B cell (primary cell): ENCODE data around the gene HIF3A. TPM values are rescaled to one million over a fixed set of nuclear protein-coding genes. Genes with fewer than 3 reads are reported as not detected.

Source experiments
- ATAC-seq: fragments of 200-7000 bp; cut with Tn5 transposase; one replicate; pipeline ENCODE4 v1.10.0; 2021; ENCODE audit warnings: low read depth, mild to moderate bottlenecking, moderate number of reproducible peaks, moderate library complexity
- CTCF ChIA-PET: fragments of 350-600 bp; sonication (Branson Sonifier 250); formaldehyde crosslinking; loops from one replicate; lab custom pipeline; 2021; ENCODE audit warnings: antibody characterized with exemption, inconsistent platforms; lab: Charles Lee
- POLR2A ChIA-PET: fragments of 350-600 bp; sonication (Branson Sonifier 250); formaldehyde crosslinking; loops from one replicate; lab custom pipeline; 2021; ENCODE audit warnings: antibody characterized with exemption; lab: Charles Lee
- DNase-seq: peaks from one replicate; pipeline ENCODE4 v3.0.0; 2013
- H2AFZ ChIP-seq: 2 replicates; pipeline ENCODE4 v1.6.1; 2012; ENCODE audit warnings: mild to moderate bottlenecking, low read depth, low read length; ENCODE audit not compliant: insufficient read depth, poor library complexity, severe bottlenecking
- H3K27ac ChIP-seq, 2 donors: 1 replicate in 1 of 2; 2 replicates in 1 of 2; pipeline ENCODE4 v1.5.1; 2012 to 2013; ENCODE audit warnings: low read length in 2 of 2, mild to moderate bottlenecking in 2 of 2, moderate library complexity in 1 of 2
- H3K27me3 ChIP-seq, 4 experiments: fragments of 200-600 bp in 1 of 4; sonication (generic) in 1 of 4; replicated peaks in 1 of 4; 1 replicate in 2 of 4; 2 replicates in 2 of 4; pipeline versions ENCODE4 v1.6.1 to v1.7.0; 2013 to 2016; ENCODE audit warnings: low read length in 3 of 4, mild to moderate bottlenecking in 2 of 4, mixed read lengths in 1 of 4, moderate library complexity in 1 of 4; ENCODE audit not compliant: insufficient read depth in 4 of 4, control insufficient read depth in 3 of 4; ENCODE audit errors: control extremely low read depth in 1 of 4
- H3K36me3 ChIP-seq, 2 experiments: replicated peaks in 1 of 2; 1 replicate in 1 of 2; 2 replicates in 1 of 2; pipeline versions ENCODE4 v1.6.1 to v1.7.1; 2013; ENCODE audit warnings: low read length in 1 of 2; ENCODE audit not compliant: insufficient read depth in 2 of 2, control insufficient read depth in 1 of 2; ENCODE audit errors: control extremely low read depth in 1 of 2, extremely low read depth in 1 of 2
- H3K4me1 ChIP-seq, 2 donors: fragments of 200-600 bp in 1 of 2; sonication (generic) in 1 of 2; 1 replicate in 1 of 2; 2 replicates in 1 of 2; pipeline versions ENCODE4 v1.5.1 to v1.6.1; 2013 to 2017; ENCODE audit warnings: low read length in 2 of 2; ENCODE audit not compliant: control insufficient read depth in 2 of 2, insufficient read depth in 2 of 2
- H3K4me2 ChIP-seq: replicated peaks from 2 replicates; pipeline ENCODE3; 2012; ENCODE audit warnings: mild to moderate bottlenecking, low read depth, low read length; ENCODE audit not compliant: poor library complexity, severe bottlenecking
- H3K4me3 ChIP-seq, 5 experiments: fragments of 200-600 bp in 1 of 5; sonication (generic) in 1 of 5; 1 replicate in 3 of 5; 2 replicates in 2 of 5; pipeline versions ENCODE4 v1.5.1 to v1.7.0; 2011 to 2016; ENCODE audit warnings: low read length in 4 of 5, mild to moderate bottlenecking in 4 of 5, low read depth in 2 of 5, control low read depth in 1 of 5, moderate library complexity in 1 of 5; ENCODE audit not compliant: insufficient read depth in 1 of 5; ENCODE audit errors: control extremely low read depth in 1 of 5, extremely low read depth in 1 of 5
- H3K79me2 ChIP-seq: fragments of 200-600 bp; sonication (generic); one replicate; pipeline ENCODE4 v1.6.0; 2016; ENCODE audit warnings: low read length; ENCODE audit not compliant: control insufficient read depth, insufficient read depth
- H3K9ac ChIP-seq: fragments of 200-600 bp; sonication (generic); 2 replicates; pipeline ENCODE4 v1.6.1; 2017; ENCODE audit warnings: mild to moderate bottlenecking, low read length, moderate library complexity
- H3K9me3 ChIP-seq, 3 donors: one replicate each; pipeline versions ENCODE4 v1.6.1 to v1.7.1; 2013; ENCODE audit warnings: low read length in 2 of 3; ENCODE audit not compliant: control insufficient read depth in 2 of 3, insufficient read depth in 1 of 3; ENCODE audit errors: control extremely low read depth in 1 of 3
- H4K20me1 ChIP-seq: 2 replicates; pipeline ENCODE4 v1.6.0; 2012; ENCODE audit warnings: mild to moderate bottlenecking, low read length; ENCODE audit not compliant: insufficient read depth, control insufficient read depth, poor library complexity, severe bottlenecking
- H3K27ac Mint-ChIP-seq: one replicate; pipeline ENCODE4 v1.8.0; 2021; ENCODE audit warnings: mixed read lengths
- H3K27me3 Mint-ChIP-seq: one replicate; pipeline ENCODE4 v1.8.0; 2021; ENCODE audit warnings: mixed read lengths
- H3K4me1 Mint-ChIP-seq: one replicate; pipeline ENCODE4 v1.8.0; 2021; ENCODE audit warnings: mixed read lengths
- H3K4me3 Mint-ChIP-seq: one replicate; pipeline ENCODE4 v1.8.0; 2021; ENCODE audit warnings: mixed read lengths
- H3K9me3 Mint-ChIP-seq: one replicate; pipeline ENCODE4 v1.8.0; 2022; ENCODE audit warnings: mixed read lengths; ENCODE audit not compliant: insufficient read depth
- EZH2 ChIP-seq: IDR thresholded peaks from 2 replicates; pipeline ENCODE4 v1.6.1; 2012; ENCODE audit warnings: borderline replicate concordance, low read depth, mild to moderate bottlenecking, moderate library complexity, low read length; ENCODE audit not compliant: insufficient read depth, poor library complexity, severe bottlenecking
- WGBS: methylation state at CpG from one replicate; pipeline ENCODE4 v1.1.5; 2013; ENCODE audit warnings: missing lambda C conversion rate; ENCODE audit not compliant: insufficient coverage; 5-methylcytosine and 5-hydroxymethylcytosine counted together
- intact Hi-C: fragments of 100-400 bp; cut with micrococcal nuclease; formaldehyde crosslinking; loops from one replicate; pipeline ENCODE4 v1.10.0; 2022
- polyA plus RNA-seq: library from polyadenylated mRNA; depleted of rRNA; stranded (reverse); fragments of >200 nt; gene quantifications from 2 replicates; pipeline ENCODE4 v1.2.3, GENCODE V29; 2012
- total RNA-seq, 2 donors: library from RNA; stranded (reverse); fragments of 120-200 nt in 1 of 2; gene quantifications; 1 replicate in 1 of 2; 2 replicates in 1 of 2; pipeline versions ENCODE4 v1.2.3 to v1.2.4, GENCODE V29; 2013 to 2022
- TF ChIP-seq, protein P1 (sequence below): fragments of 200-600 bp; IDR thresholded peaks from one replicate; pipeline ENCODE4 v1.8.0; 2022; ENCODE audit warnings: antibody characterized with exemption, mild to moderate bottlenecking

The HIF3A gene
- total and polyA plus RNA-seq, 2 donors (not counting 1 experiment from before 2014, with no cell fraction given), result not detected

DNA sequence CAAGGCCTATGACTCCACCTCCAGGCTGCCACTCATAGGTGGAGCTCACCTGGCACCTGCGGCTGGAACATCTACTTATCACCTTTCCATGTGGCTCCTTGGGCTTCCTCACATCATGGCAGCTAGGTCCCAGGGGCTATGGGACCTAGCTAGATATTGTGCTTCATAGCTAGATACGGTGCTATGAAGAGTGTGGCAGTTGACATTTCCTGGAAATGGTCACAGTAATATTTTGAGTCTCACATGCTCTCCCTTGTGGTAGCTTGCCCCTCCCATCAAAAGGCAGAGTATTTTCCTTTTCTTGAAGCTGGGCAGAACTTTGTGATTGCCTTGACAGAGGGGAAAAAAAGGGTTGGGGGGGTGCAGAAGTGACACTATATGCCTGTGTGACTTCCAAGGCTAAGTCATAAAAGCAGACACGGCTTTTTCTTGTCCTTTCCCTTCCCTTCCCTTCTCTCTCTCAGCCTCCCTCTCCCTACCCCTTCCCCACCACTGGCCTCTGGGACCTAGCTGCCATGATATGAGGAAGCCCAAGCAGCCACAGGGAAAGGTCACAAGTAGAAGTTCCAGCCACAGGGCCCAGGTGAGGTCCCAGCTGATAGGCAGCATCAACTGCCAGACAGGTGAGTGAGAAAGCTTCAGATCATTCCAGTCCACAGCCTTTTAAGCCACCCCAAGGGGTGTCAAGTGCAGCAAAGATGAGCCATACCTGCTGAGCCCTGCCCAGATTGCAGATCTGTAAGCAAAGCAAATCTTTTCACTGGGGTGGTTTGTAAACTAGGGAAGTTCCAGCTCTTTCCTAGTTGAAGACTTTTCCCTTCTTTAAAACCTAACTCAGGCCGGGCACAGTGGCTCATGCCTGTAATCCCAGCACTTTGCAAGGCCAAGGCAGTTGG is 6.9 kb upstream of the HIF3A start:
- Histone ChIP-seq H4K20me1 (no peaks in the 10 kb centered on the region), H3K9me3 (peaks cover 3 to 25% (median 5%) of the 10 kb centered on the region in 3 donors), H3K4me2 (no peak overlapping the region), H3K9ac (no peak overlapping the region), H3K27me3 (peaks cover 0 to 22% (median 0%) of the 10 kb centered on the region in 4 experiments), H3K27ac (no peak overlapping the region), H3K36me3 (no peaks in the 10 kb centered on the region), H3K79me2 (no peaks in the 10 kb centered on the region), H3K4me1 (no peaks in the 10 kb centered on the region), H2AFZ (no peak overlapping the region), H3K4me3 (no peak overlapping the region)
- Mint-ChIP-seq H3K4me1 (no peaks in the 10 kb centered on the region), H3K27ac (no peak overlapping the region), H3K4me3 (no peak overlapping the region), H3K27me3 (peaks cover 14% of the 10 kb centered on the region), H3K9me3 (peaks cover 2% of the 10 kb centered on the region)
- no peak for ATAC-seq
- intact Hi-C loops, result no loop called here
- CTCF ChIA-PET, result no interaction called here
- no peak for DNase-seq
- no peak for TF ChIP-seq EZH2
- TF ChIP-seq, protein P1, sequence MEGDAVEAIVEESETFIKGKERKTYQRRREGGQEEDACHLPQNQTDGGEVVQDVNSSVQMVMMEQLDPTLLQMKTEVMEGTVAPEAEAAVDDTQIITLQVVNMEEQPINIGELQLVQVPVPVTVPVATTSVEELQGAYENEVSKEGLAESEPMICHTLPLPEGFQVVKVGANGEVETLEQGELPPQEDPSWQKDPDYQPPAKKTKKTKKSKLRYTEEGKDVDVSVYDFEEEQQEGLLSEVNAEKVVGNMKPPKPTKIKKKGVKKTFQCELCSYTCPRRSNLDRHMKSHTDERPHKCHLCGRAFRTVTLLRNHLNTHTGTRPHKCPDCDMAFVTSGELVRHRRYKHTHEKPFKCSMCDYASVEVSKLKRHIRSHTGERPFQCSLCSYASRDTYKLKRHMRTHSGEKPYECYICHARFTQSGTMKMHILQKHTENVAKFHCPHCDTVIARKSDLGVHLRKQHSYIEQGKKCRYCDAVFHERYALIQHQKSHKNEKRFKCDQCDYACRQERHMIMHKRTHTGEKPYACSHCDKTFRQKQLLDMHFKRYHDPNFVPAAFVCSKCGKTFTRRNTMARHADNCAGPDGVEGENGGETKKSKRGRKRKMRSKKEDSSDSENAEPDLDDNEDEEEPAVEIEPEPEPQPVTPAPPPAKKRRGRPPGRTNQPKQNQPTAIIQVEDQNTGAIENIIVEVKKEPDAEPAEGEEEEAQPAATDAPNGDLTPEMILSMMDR, result no peak
- 70% methylated on average over 2 of the region's 4 CpGs for WGBS
- POLR2A ChIA-PET, result no interaction called here

DNA sequence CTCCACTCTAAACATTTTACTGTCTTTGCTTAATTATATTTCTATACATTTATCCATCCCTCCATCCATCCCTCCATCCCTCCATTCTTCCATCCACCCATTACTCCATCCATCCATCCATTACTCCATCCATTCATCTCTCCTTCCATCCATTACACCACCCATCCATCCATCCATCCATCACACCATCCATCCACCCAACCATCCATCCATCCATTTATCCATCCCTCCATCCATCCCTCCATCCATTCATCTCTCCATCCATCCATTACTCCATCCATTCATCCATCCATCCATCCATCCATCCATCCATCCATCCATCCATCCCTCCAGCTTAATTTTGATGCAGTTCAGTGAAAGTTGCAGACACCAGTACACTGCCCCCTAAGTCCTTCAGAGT is 5.0 kb upstream of the HIF3A start:
- no peaks in the 10 kb centered on the region for H3K79me2 ChIP-seq
- no peaks in the 10 kb centered on the region for H4K20me1 ChIP-seq
- Mint-ChIP-seq H3K27ac (no peak overlapping the region), H3K9me3 (peaks cover 2% of the 10 kb centered on the region), H3K27me3 (peaks cover 31% of the 10 kb centered on the region), H3K4me1 (no peaks in the 10 kb centered on the region), H3K4me3 (no peak overlapping the region)
- POLR2A ChIA-PET, result no interaction called here
- intact Hi-C loops, result no loop called here
- H3K36me3 ChIP-seq, result no peaks in the 10 kb centered on the region
- no peak overlapping the region for H3K27ac ChIP-seq
- ATAC-seq (no peak), DNase-seq (no peak)
- H3K4me3 ChIP-seq, result no peak overlapping the region
- peaks cover 0 to 34% (median 4%) of the 10 kb centered on the region in 4 experiments for H3K27me3 ChIP-seq
- no peak overlapping the region for H3K9ac ChIP-seq
- H3K9me3 ChIP-seq, result peaks cover 3 to 26% (median 5%) of the 10 kb centered on the region in 3 donors
- CTCF ChIA-PET, result no interaction called here
- TF ChIP-seq, protein P1, result no peak
- TF ChIP-seq EZH2, result no peak
- H3K4me1 ChIP-seq, result no peaks in the 10 kb centered on the region
- H2AFZ ChIP-seq, result no peak overlapping the region
- no peak overlapping the region for H3K4me2 ChIP-seq
